Measurements from ENCODE around the gene LRRC8E. TPM values are rescaled to one million over a fixed set of nuclear protein-coding genes. Genes with fewer than 3 reads are reported as not detected.

LRRC8E gene
- total RNA-seq, 2 donors from 2014 or later = 2.8 to 3.4 TPM

GRCh38 chr19:7926727-7927604, 38.7 kb downstream of the LRRC8E start:
- Mint-ChIP-seq H3K4me1 (peaks cover 4% of the 10 kb centered on the region), H3K27ac (peak overlapping the region; percentile 79), H3K36me3 (ENCODE audit: low read depth) (peaks cover 16% of the 10 kb centered on the region), H3K4me3 (peak overlapping the region; percentile 62), H3K27me3 (ENCODE audit: insufficient read depth) (no peaks in the 10 kb centered on the region), H3K9me3 (no peaks in the 10 kb centered on the region)
- H3K27ac ChIP-seq (ENCODE audit: low read depth, low read length) = no peak overlapping the region
- TF ChIP-seq, protein P1, sequence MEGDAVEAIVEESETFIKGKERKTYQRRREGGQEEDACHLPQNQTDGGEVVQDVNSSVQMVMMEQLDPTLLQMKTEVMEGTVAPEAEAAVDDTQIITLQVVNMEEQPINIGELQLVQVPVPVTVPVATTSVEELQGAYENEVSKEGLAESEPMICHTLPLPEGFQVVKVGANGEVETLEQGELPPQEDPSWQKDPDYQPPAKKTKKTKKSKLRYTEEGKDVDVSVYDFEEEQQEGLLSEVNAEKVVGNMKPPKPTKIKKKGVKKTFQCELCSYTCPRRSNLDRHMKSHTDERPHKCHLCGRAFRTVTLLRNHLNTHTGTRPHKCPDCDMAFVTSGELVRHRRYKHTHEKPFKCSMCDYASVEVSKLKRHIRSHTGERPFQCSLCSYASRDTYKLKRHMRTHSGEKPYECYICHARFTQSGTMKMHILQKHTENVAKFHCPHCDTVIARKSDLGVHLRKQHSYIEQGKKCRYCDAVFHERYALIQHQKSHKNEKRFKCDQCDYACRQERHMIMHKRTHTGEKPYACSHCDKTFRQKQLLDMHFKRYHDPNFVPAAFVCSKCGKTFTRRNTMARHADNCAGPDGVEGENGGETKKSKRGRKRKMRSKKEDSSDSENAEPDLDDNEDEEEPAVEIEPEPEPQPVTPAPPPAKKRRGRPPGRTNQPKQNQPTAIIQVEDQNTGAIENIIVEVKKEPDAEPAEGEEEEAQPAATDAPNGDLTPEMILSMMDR (conservative IDR thresholded peaks at IDR 0.05) = no peak
- peaks cover 28% of the 10 kb centered on the region for H3K36me3 ChIP-seq (ENCODE audit: control insufficient read depth, insufficient read depth, low read length)
- H3K27me3 ChIP-seq (ENCODE audit: control insufficient read depth, insufficient read depth, low read length, poor library complexity, severe bottlenecking) = no peaks in the 10 kb centered on the region
- WGBS, 2 experiments (ENCODE audit: insufficient coverage in 1 of 2, insufficient read length in 1 of 2) = 92 to 94% methylated on average over 18 to 32 of the region's 32 CpGs
- H3K4me1 ChIP-seq (ENCODE audit: control insufficient read depth, insufficient read depth, low read length) = no peaks in the 10 kb centered on the region
- H3K4me3 ChIP-seq (ENCODE audit: low read length) = no peak overlapping the region
- H3K9ac ChIP-seq (ENCODE audit: extremely low read depth, low read length, poor library complexity, severe bottlenecking) = no peak overlapping the region
- no peak for DNase-seq
- no peaks in the 10 kb centered on the region for H3K9me3 ChIP-seq (ENCODE audit: control insufficient read depth, low read length)

DNA sequence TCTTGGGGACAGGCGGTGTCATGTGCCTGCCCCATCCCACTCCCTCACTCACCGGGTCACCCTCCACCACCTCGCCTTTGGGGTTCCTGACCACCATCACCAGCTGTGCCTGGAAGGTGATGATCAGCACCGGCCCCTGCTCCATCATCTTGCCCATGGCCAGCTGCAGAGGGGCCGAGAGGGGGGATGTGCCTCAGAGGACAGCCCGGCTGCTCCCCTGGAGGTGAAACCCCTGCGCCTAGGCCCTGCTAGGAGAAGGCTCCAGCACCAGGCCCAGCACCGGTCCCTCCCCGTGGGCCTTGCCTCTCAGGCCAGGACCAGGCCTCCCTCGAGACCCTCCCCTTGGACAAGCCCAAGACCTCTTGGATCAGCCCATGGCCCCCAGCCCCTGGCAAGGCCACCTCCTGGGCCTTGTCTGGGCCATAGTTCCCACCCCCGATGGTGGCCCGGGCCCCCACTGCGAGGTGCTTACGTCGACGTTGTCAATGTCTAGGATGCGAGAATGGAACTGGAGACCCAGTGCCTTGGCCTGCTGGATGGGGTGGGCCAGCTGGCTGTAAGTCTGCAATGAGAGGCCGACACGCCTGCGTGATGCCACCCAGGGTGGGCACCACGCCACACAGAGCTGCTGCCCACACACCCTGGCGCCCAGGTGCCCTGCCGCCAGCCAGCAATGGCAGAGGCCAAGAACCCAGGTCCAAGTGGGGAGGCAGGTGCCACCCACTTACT, 39.5 kb downstream of the LRRC8E start:
- H3K27ac ChIP-seq (ENCODE audit: low read depth, low read length) = no peak overlapping the region

DNA sequence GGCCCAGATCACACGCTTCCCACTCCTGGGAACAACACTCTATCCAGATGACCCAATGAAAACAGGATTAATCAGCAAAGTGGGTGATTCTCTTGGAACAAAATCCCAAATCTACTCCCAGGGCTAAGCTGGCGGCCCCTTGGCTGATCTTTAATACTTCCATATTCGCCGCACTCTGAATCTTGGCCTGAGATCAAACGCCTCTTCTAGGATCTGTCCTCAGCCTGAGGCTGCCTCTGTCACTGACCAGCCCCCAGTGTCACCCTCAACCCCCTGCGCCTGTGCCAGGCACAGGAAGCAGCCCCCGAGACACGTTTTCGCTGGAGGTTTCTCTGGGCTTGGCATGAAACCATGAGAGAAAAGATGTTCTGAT, 40.0 kb downstream of the LRRC8E start:
- Histone ChIP-seq H3K36me3 (ENCODE audit: control insufficient read depth, insufficient read depth, low read length) (peaks cover 41% of the 10 kb centered on the region), H3K4me3 (ENCODE audit: low read length) (no peak overlapping the region), H3K9ac (ENCODE audit: extremely low read depth, low read length, poor library complexity, severe bottlenecking) (no peak overlapping the region), H3K27me3 (ENCODE audit: control insufficient read depth, insufficient read depth, low read length, poor library complexity, severe bottlenecking) (no peaks in the 10 kb centered on the region), H3K9me3 (ENCODE audit: control insufficient read depth, low read length) (no peaks in the 10 kb centered on the region), H3K4me1 (ENCODE audit: control insufficient read depth, insufficient read depth, low read length) (no peaks in the 10 kb centered on the region), H3K27ac (ENCODE audit: low read depth, low read length) (no peak overlapping the region)
- DNase-seq = no peak
- TF ChIP-seq, protein P1 (conservative IDR thresholded peaks at IDR 0.05) = no peak
- no peak overlapping the region for H3K27ac Mint-ChIP-seq
- H3K36me3 Mint-ChIP-seq (ENCODE audit: low read depth) = peaks cover 10% of the 10 kb centered on the region
- H3K4me3 Mint-ChIP-seq = no peak overlapping the region
- H3K27me3 Mint-ChIP-seq (ENCODE audit: insufficient read depth) = no peaks in the 10 kb centered on the region
- no peaks in the 10 kb centered on the region for H3K9me3 Mint-ChIP-seq
- H3K4me1 Mint-ChIP-seq = peaks cover 4% of the 10 kb centered on the region
- WGBS, 2 experiments (ENCODE audit: insufficient coverage in 1 of 2, insufficient read length in 1 of 2) = 94 to 100% methylated on average over 7 to 9 of the region's 9 CpGs

More for the DNA sequence above, 39.5 kb downstream of the LRRC8E start:
- Histone ChIP-seq H3K27me3 (ENCODE audit: control insufficient read depth, insufficient read depth, low read length, poor library complexity, severe bottlenecking) (no peaks in the 10 kb centered on the region), H3K36me3 (ENCODE audit: control insufficient read depth, insufficient read depth, low read length) (peaks cover 36% of the 10 kb centered on the region), H3K9me3 (ENCODE audit: control insufficient read depth, low read length) (no peaks in the 10 kb centered on the region), H3K4me3 (ENCODE audit: low read length) (no peak overlapping the region), H3K9ac (ENCODE audit: extremely low read depth, low read length, poor library complexity, severe bottlenecking) (no peak overlapping the region), H3K4me1 (ENCODE audit: control insufficient read depth, insufficient read depth, low read length) (no peaks in the 10 kb centered on the region)
- Mint-ChIP-seq H3K36me3 (ENCODE audit: low read depth) (peaks cover 13% of the 10 kb centered on the region), H3K27ac (no peak overlapping the region), H3K4me1 (peaks cover 4% of the 10 kb centered on the region), H3K27me3 (ENCODE audit: insufficient read depth) (no peaks in the 10 kb centered on the region), H3K9me3 (no peaks in the 10 kb centered on the region), H3K4me3 (no peak overlapping the region)
- TF ChIP-seq, protein P1 (conservative IDR thresholded peaks at IDR 0.05) = no peak
- DNase-seq = no peak
- WGBS, 2 experiments (ENCODE audit: insufficient coverage in 1 of 2, insufficient read length in 1 of 2) = 94 to 96% methylated on average over 16 to 23 of the region's 23 CpGs

All from endodermal cell (in vitro differentiated cells).